KMS-11 (cell line): ENCODE data around the gene KANSL1.

Source experiments
- H2AFZ ChIP-seq: fragments of 200-600 bp; sonication (generic); 2 replicates; pipeline ENCODE4 v1.6.1; 2016; ENCODE audit warnings: antibody characterized with exemption, mixed run types, low read depth
- H3K27ac ChIP-seq: fragments of 200-600 bp; sonication (generic); 2 replicates; pipeline ENCODE4 v1.6.1; 2016; ENCODE audit warnings: mild to moderate bottlenecking, mixed run types
- H3K27me3 ChIP-seq: fragments of 200-600 bp; sonication (generic); 2 replicates; pipeline ENCODE4 v1.6.1; 2017; ENCODE audit warnings: mild to moderate bottlenecking, low read depth, mixed run types, moderate library complexity; ENCODE audit not compliant: insufficient read depth
- H3K36me3 ChIP-seq: fragments of 200-600 bp; sonication (generic); 2 replicates; pipeline ENCODE4 v1.6.1; 2017; ENCODE audit warnings: mild to moderate bottlenecking, mixed run types; ENCODE audit not compliant: insufficient read depth
- H3K4me1 ChIP-seq: fragments of 200-600 bp; sonication (generic); 2 replicates; pipeline ENCODE4 v1.6.1; 2016; ENCODE audit warnings: mild to moderate bottlenecking, low read depth, mixed run types; ENCODE audit not compliant: poor library complexity, severe bottlenecking
- H3K4me2 ChIP-seq: fragments of 200-600 bp; sonication (generic); 2 replicates; pipeline ENCODE4 v1.7.0; 2016; ENCODE audit warnings: mild to moderate bottlenecking, mixed run types
- H3K4me3 ChIP-seq: fragments of 200-600 bp; sonication (generic); IDR thresholded peaks from 2 replicates; pipeline ENCODE4 v1.6.1; 2017; ENCODE audit warnings: low read depth, low read length, mixed read lengths; ENCODE audit not compliant: insufficient read depth
- H3K79me2 ChIP-seq: fragments of 200-600 bp; sonication (generic); 2 replicates; pipeline ENCODE4 v1.6.1; 2016; ENCODE audit warnings: low read depth, mixed run types; ENCODE audit not compliant: insufficient read depth
- H3K9ac ChIP-seq: fragments of 200-600 bp; sonication (generic); 2 replicates; pipeline ENCODE4 v1.6.1; 2016; ENCODE audit warnings: mild to moderate bottlenecking, mixed run types
- H4K20me1 ChIP-seq: fragments of 200-600 bp; sonication (generic); 2 replicates; pipeline ENCODE4 v1.6.1; 2016; ENCODE audit warnings: mild to moderate bottlenecking, mixed run types; ENCODE audit not compliant: insufficient read depth
- TF ChIP-seq, protein P1 (sequence below): fragments of 200-600 bp; sonication (generic); conservative IDR thresholded peaks from 2 replicates; pipeline ENCODE4 v1.6.1; 2017; ENCODE audit warnings: low read depth, mild to moderate bottlenecking, antibody characterized with exemption, low read length, moderate library complexity, mixed read lengths

KANSL1 gene

DNA sequence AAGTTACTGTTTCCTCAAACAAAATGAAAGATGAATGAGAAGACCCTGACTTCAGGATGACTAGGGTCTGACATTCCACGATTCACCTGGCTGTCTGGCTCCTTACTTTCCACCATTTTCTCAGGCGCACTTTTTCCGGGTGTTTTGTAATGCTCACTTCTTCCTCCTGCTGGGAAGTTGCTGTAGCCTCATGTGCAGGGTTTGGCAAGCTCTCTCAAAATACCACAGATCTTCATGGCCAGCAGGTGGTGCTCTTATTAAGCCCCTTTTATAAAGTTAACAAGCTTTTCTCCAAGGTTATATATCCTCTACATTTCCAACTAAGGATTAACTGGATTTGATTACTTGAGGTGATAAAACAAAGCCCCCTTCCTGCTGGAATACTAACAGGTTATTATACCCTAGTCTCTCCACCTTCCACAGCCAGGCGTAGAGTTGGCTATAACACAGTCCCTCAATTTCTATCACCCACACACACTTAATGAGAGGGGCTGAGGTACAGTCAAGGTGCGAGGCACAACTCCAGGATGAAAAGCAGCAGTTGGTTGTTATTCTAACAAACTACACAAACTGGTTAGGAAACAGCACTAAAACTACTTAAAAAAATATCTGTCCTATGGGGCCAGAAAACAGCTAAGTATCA is 148.8 kb downstream of the KANSL1 start:
- no peak overlapping the region for H3K4me2 ChIP-seq
- H3K9ac ChIP-seq: no peak overlapping the region
- no peaks in the 10 kb centered on the region for H4K20me1 ChIP-seq
- H3K27me3 ChIP-seq: no peaks in the 10 kb centered on the region
- H3K79me2 ChIP-seq: peaks cover 8% of the 10 kb centered on the region; the same call in 1 of the 2 replicates
- no peak overlapping the region for H3K27ac ChIP-seq
- peaks cover 35% of the 10 kb centered on the region for H3K4me1 ChIP-seq
- no peak overlapping the region for H3K4me3 ChIP-seq
- H2AFZ ChIP-seq: no peak overlapping the region
- H3K36me3 ChIP-seq: no peaks in the 10 kb centered on the region; the same call in 1 of the 2 replicates
- TF ChIP-seq, protein P1, sequence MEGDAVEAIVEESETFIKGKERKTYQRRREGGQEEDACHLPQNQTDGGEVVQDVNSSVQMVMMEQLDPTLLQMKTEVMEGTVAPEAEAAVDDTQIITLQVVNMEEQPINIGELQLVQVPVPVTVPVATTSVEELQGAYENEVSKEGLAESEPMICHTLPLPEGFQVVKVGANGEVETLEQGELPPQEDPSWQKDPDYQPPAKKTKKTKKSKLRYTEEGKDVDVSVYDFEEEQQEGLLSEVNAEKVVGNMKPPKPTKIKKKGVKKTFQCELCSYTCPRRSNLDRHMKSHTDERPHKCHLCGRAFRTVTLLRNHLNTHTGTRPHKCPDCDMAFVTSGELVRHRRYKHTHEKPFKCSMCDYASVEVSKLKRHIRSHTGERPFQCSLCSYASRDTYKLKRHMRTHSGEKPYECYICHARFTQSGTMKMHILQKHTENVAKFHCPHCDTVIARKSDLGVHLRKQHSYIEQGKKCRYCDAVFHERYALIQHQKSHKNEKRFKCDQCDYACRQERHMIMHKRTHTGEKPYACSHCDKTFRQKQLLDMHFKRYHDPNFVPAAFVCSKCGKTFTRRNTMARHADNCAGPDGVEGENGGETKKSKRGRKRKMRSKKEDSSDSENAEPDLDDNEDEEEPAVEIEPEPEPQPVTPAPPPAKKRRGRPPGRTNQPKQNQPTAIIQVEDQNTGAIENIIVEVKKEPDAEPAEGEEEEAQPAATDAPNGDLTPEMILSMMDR: peak; percentile 95

DNA sequence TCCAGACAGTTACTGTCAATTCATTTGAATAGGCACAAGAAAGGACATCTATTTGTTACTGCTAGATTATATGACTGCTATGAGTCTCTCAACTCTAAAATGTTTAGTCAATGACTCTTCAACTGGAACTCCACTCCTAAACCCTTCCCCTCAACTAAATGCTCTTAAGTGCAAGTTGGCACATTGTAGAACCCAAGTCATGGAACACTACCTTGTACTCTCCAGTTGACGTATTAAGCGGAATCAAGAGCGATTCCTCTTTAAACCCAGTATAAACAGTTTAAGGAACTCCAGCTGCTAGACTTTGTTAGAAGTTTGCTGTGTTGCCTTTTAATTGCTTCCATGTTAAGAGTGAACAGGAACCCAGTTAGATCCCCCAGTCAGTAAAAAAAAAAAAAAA is 149.6 kb downstream of the KANSL1 start:
- no peak overlapping the region for H3K4me2 ChIP-seq
- no peak overlapping the region for H2AFZ ChIP-seq
- peaks cover 36% of the 10 kb centered on the region for H3K4me1 ChIP-seq
- H3K27ac ChIP-seq: no peak overlapping the region
- no peak overlapping the region for H3K9ac ChIP-seq
- H3K27me3 ChIP-seq: no peaks in the 10 kb centered on the region
- H3K36me3 ChIP-seq: no peaks in the 10 kb centered on the region; the same call in 1 of the 2 replicates
- H4K20me1 ChIP-seq: no peaks in the 10 kb centered on the region
- TF ChIP-seq, protein P1: no peak
- no peak overlapping the region for H3K4me3 ChIP-seq
- peaks cover 3% of the 10 kb centered on the region; the same call in 1 of the 2 replicates for H3K79me2 ChIP-seq

DNA sequence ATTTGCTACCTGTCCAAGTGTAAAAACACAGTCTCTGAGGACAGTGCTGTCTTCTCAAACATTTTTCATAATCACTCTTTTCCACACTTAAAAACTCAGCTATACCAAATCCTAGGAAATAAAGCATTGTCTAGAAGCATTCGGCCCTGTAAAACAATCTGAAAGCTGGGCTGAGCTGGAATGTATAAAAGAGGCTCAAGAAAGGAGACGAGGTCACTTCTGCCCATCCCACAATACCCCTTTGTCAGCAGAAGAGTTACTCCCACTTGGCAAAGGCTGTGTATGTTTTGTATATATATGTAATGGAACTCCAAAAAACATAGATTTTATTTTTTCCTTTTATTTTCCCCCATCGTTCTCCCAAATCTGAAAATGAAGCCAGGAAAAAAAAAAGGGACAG is 150.3 kb downstream of the KANSL1 start:
- Histone ChIP-seq H3K79me2 (0 out of 2 replicates have a peak, but pooled peaks cover 3% of the 10 kb centered on the region), H3K36me3 (no peaks in the 10 kb centered on the region; the same call in 1 of the 2 replicates), H4K20me1 (no peaks in the 10 kb centered on the region), H3K4me1 (peaks cover 43% of the 10 kb centered on the region), H3K9ac (no peak overlapping the region), H3K27me3 (no peaks in the 10 kb centered on the region), H2AFZ (no peak overlapping the region), H3K27ac (no peak overlapping the region), H3K4me2 (no peak overlapping the region), H3K4me3 (no peak overlapping the region)
- TF ChIP-seq, protein P1: no peak

DNA sequence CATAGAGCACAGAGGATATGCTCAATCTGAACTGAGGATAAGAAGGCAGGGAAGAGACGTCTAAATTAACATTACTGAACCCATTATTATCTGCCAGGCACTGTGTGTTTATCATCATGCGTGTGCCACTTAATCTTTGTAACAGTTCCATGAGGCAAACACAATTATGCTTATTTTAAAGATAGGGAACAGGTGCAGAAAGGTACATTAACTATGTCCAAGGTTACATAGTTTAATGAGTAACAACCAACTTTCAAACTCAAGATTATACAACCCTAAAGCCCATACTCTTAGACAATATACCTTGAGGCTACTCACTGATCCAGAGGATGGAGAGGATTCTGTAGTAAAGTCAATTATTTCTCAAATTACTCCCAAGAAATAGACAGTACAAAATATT is 151.0 kb downstream of the KANSL1 start:
- Histone ChIP-seq H3K4me1 (peaks cover 49% of the 10 kb centered on the region), H3K36me3 (no peaks in the 10 kb centered on the region; the same call in 1 of the 2 replicates), H3K27me3 (no peaks in the 10 kb centered on the region), H4K20me1 (no peaks in the 10 kb centered on the region), H2AFZ (no peak overlapping the region), H3K4me2 (no peak overlapping the region), H3K79me2 (0 out of 2 replicates have a peak, but pooled peaks cover 3% of the 10 kb centered on the region), H3K27ac (no peak overlapping the region), H3K9ac (no peak overlapping the region), H3K4me3 (no peak overlapping the region)
- TF ChIP-seq, protein P1: no peak
